ENCODE results near the gene DHX15. TPM values are rescaled to one million over a fixed set of nuclear protein-coding genes. Genes with fewer than 3 reads are reported as not detected.

Gene DHX15
- total and polyA plus RNA-seq, 2 of the 13 experiments (the other 11 are each of a cell fraction or from before 2014, with no cell fraction given), result 92.9 to 165 TPM

DNA sequence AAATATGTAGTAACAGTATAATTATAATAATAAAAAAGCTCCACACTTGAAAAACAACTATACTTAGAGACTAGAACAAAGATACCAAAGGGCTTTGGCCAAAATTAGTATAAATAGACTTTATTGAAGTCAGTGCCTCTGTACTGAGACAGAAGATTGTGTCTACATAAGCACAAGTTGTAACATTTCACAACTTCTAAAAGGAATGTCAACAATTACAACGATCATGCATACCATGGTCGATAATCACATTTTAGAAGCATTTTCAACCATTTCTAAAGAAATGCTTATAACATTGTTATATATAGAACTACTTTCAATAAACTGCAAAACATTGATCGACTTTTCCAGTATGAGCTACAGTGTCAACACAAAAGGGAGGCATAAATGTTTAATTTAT lies 57.0 kb downstream of the DHX15 start:
- 92% methylated on average over 3 of the region's 3 CpGs for WGBS (ENCODE audit: low lambda C conversion rate)
- H3K27me3 ChIP-seq (ENCODE audit: control insufficient read depth in 1 of 2, insufficient read depth in 2 of 2, low read length in 2 of 2), result no peaks in the 10 kb centered on the region
- TF ChIP-seq FOXA1 (IDR thresholded peaks at IDR 0.05), result no peak
- no peak for TF ChIP-seq FOXA1 (CRISPR knock-in tag; IDR thresholded peaks at IDR 0.05)
- TF ChIP-seq ZHX1 (CRISPR knock-in tag; IDR thresholded peaks at IDR 0.05; ENCODE audit: low read depth), result no peak
- TF ChIP-seq KLF11 (CRISPR knock-in tag; IDR thresholded peaks at IDR 0.05), result no peak
- no peak for TF ChIP-seq ZNF451 (CRISPR knock-in tag; IDR thresholded peaks at IDR 0.05)
- no peak for TF ChIP-seq MIER2 (CRISPR knock-in tag; IDR thresholded peaks at IDR 0.05)
- no peak for TF ChIP-seq ZNF430 (CRISPR knock-in tag; IDR thresholded peaks at IDR 0.05)
- TF ChIP-seq ZNF205 (CRISPR knock-in tag; IDR thresholded peaks at IDR 0.05), result no peak
- TF ChIP-seq, protein P1, sequence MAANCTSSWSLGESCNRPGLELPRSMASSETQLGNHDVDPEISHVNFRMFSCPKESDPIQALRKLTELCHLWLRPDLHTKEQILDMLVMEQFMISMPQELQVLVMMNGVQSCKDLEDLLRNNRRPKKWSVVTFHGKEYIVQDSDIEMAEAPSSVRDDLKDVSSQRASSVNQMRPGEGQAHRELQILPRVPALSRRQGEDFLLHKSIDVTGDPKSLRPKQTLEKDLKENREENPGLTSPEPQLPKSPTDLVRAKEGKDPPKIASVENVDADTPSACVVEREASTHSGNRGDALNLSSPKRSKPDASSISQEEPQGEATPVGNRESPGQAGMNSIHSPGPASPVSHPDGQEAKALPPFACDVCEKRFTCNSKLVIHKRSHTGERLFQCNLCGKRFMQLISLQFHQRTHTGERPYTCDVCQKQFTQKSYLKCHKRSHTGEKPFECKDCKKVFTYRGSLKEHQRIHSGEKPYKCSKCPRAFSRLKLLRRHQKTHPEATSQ (CRISPR knock-in tag; IDR thresholded peaks at IDR 0.05; ENCODE audit: borderline replicate concordance), result no peak
- TF ChIP-seq ZNF564 (CRISPR knock-in tag; IDR thresholded peaks at IDR 0.05), result no peak
- no peak for TF ChIP-seq ZNF354B (CRISPR knock-in tag; IDR thresholded peaks at IDR 0.05)
- no peak for TF ChIP-seq JDP2 (CRISPR knock-in tag; IDR thresholded peaks at IDR 0.05; ENCODE audit: borderline replicate concordance)
- TF ChIP-seq NR1H2 (CRISPR knock-in tag; IDR thresholded peaks at IDR 0.05; ENCODE audit: borderline replicate concordance, low read depth), result no peak
- no peak for TF ChIP-seq MEIS1 (CRISPR knock-in tag; IDR thresholded peaks at IDR 0.05; ENCODE audit: borderline replicate concordance)
- no peak for TF ChIP-seq ZNF720 (CRISPR knock-in tag; IDR thresholded peaks at IDR 0.05)
- no peak for TF ChIP-seq SNRNP70 (IDR thresholded peaks at IDR 0.05; ENCODE audit: low read depth, low read length)
- TF ChIP-seq ZNF136 (CRISPR knock-in tag; IDR thresholded peaks at IDR 0.05; ENCODE audit: low read depth), result no peak
- H3K9ac ChIP-seq (ENCODE audit: insufficient read depth, low read depth, low read length), result no peak overlapping the region
- no TSS peak for BruUV-seq (replicated peaks)
- no peaks in the 10 kb centered on the region for H3K4me1 ChIP-seq (ENCODE audit: insufficient read depth, low read length)
- ATAC-seq (no peak), DNase-seq (ENCODE audit: low spot score) (no peak), FAIRE-seq (no peak)
- H3K79me2 ChIP-seq (ENCODE audit: insufficient read depth, low read length), result no peaks in the 10 kb centered on the region
- ChIA-PET POLR2A (interaction anchor here (1.0 kb wide), 1 partner anchor 57 kb away, joined by 3 read pairs; the partner anchor contains the start of gene DHX15), CTCF (ENCODE audit: low intra/inter-chr PET ratio, low total read pairs) (no interaction called here)
- no peaks in the 10 kb centered on the region for H3K9me3 ChIP-seq (ENCODE audit: low read length)
- intact Hi-C loops (cut with micrococcal nuclease; ENCODE audit: unreplicated experiment), result no loop called here
- no peak overlapping the region for H3K4me2 ChIP-seq (ENCODE audit: low read depth, low read length)
- H3K27ac ChIP-seq (ENCODE audit: extremely low read length, insufficient read depth, low read length), result no peak overlapping the region
- in situ Hi-C loops (cut with HindIII; ENCODE audit: extremely low pct_ligation_motif_present, low pct_unique_long_range_greater_than_20kb), result no loop called here
- H3K36me3 ChIP-seq (replicated peaks in 1 of 2; ENCODE audit: control insufficient read depth in 1 of 2, insufficient read depth in 2 of 2, low read length in 2 of 2), result peaks cover 5 to 71% of the 10 kb centered on the region in 2 experiments
- H3K4me3 ChIP-seq (replicated peaks in 1 of 3; ENCODE audit: insufficient read depth in 1 of 3, low read depth in 2 of 3, low read length in 3 of 3), result no peak overlapping the region
- H2AFZ ChIP-seq (ENCODE audit: low read length), result no peak overlapping the region
- no peaks in the 10 kb centered on the region for H4K20me1 ChIP-seq (ENCODE audit: insufficient read depth, low read length)

Data from HepG2 (cell line).